ENCODE data around the gene WBP1.

WBP1 gene

GRCh38 chr2:74498500-74499266, 40.4 kb downstream of the WBP1 start:
- Histone ChIP-seq H3K9ac (ENCODE audit: low read depth, low read length, poor library complexity) (peak overlapping the region; percentile 77), H3K79me1 (ENCODE audit: low read depth, low read length) (no peaks in the 10 kb centered on the region), H3K4me2 (ENCODE audit: insufficient read depth, low read length, poor library complexity, severe bottlenecking) (peak overlapping the region; percentile 82), H3K4ac (ENCODE audit: low read length) (no peak overlapping the region), H2BK15ac (ENCODE audit: low read length) (peak overlapping the region; percentile 37), H3K9me3 (replicated peaks in 1 of 2; ENCODE audit: control insufficient read depth in 2 of 2, insufficient read depth in 1 of 2, low read depth in 1 of 2, low read length in 2 of 2) (no peaks in the 10 kb centered on the region), H3K4me1 (ENCODE audit: control insufficient read depth in 2 of 2, insufficient read depth in 1 of 2, low read depth in 1 of 2, low read length in 2 of 2) (peaks cover 16 to 21% of the 10 kb centered on the region in 2 donors), H3K18ac (ENCODE audit: low read length) (peak overlapping the region; percentile 83), H2BK12ac (ENCODE audit: low read length) (no peak overlapping the region), H3K23ac (ENCODE audit: low read depth, low read length, poor library complexity) (peak overlapping the region; percentile 99), H4K91ac (ENCODE audit: low read depth, low read length, poor library complexity) (peak overlapping the region; percentile 28), H3K27me3 (ENCODE audit: control insufficient read depth in 3 of 3, insufficient read depth in 3 of 3, low read depth in 1 of 3, low read length in 3 of 3) (peaks cover 52 to 82% (median 77%) of the 10 kb centered on the region in 3 experiments), H3K27ac (replicated peaks; ENCODE audit: low read length) (no peak overlapping the region), H3K36me3 (replicated peaks in 1 of 2; ENCODE audit: control insufficient read depth in 2 of 2, insufficient read depth in 2 of 2, low read length in 2 of 2) (peaks cover 3 to 9% of the 10 kb centered on the region in 2 donors), H2AK5ac (ENCODE audit: low read depth, low read length) (peak overlapping the region; percentile 89), H4K8ac (ENCODE audit: low read depth, low read length) (no peak overlapping the region), H3K4me3 (ENCODE audit: low read length in 2 of 2) (peak overlapping the region; percentile 41 to 64), H2BK5ac (ENCODE audit: low read length) (no peak overlapping the region), H2BK120ac (ENCODE audit: low read depth, low read length) (peak overlapping the region; percentile 49), H2AFZ (ENCODE audit: low read length) (peak overlapping the region; percentile 85), H3K14ac (ENCODE audit: low read length) (no peak overlapping the region)
- no peak for DNase-seq (ENCODE audit: low spot score)
- WGBS, 2 donors (ENCODE audit: extremely low coverage in 2 of 2, insufficient read length in 2 of 2, insufficient replicate concordance in 1 of 2): no CpG with 5 or more reads among the region's 41 CpGs

- peaks cover 16 to 21% of the 10 kb centered on the region in 2 donors for H3K4me1 ChIP-seq (ENCODE audit: control insufficient read depth in 2 of 2, insufficient read depth in 1 of 2, low read depth in 1 of 2, low read length in 2 of 2)
- peak within 1 kb of the TSS; percentile 41 to 64 for H3K4me3 ChIP-seq (ENCODE audit: low read length in 2 of 2)
- H3K14ac ChIP-seq (ENCODE audit: low read length): no peak within 1 kb of the TSS
- H2BK120ac ChIP-seq (ENCODE audit: low read depth, low read length): peak within 1 kb of the TSS; percentile 49
- H3K18ac ChIP-seq (ENCODE audit: low read length): peak within 1 kb of the TSS; percentile 83
- WGBS, 2 donors (ENCODE audit: extremely low coverage in 2 of 2, insufficient read length in 2 of 2, insufficient replicate concordance in 1 of 2): no CpG with 5 or more reads among the region's 65 CpGs
- no peak within 1 kb of the TSS for H3K27ac ChIP-seq (replicated peaks; ENCODE audit: low read length)
- H2BK15ac ChIP-seq (ENCODE audit: low read length): peak within 1 kb of the TSS; percentile 37
- H3K9me3 ChIP-seq (replicated peaks in 1 of 2; ENCODE audit: control insufficient read depth in 2 of 2, insufficient read depth in 1 of 2, low read depth in 1 of 2, low read length in 2 of 2): no peaks in the 10 kb centered on the region
- H3K4ac ChIP-seq (ENCODE audit: low read length): no peak within 1 kb of the TSS
- peaks cover 57 to 90% (median 83%) of the 10 kb centered on the region in 3 experiments for H3K27me3 ChIP-seq (ENCODE audit: control insufficient read depth in 3 of 3, insufficient read depth in 3 of 3, low read depth in 1 of 3, low read length in 3 of 3)
- peak within 1 kb of the TSS; percentile 89 for H2AK5ac ChIP-seq (ENCODE audit: low read depth, low read length)
- H2BK12ac ChIP-seq (ENCODE audit: low read length): no peak within 1 kb of the TSS
- no peak within 1 kb of the TSS for H4K8ac ChIP-seq (ENCODE audit: low read depth, low read length)
- H2BK5ac ChIP-seq (ENCODE audit: low read length): no peak within 1 kb of the TSS
- no peaks in the 10 kb centered on the region for H3K79me1 ChIP-seq (ENCODE audit: low read depth, low read length)
- H2AFZ ChIP-seq (ENCODE audit: low read length): peak within 1 kb of the TSS; percentile 85
- H3K9ac ChIP-seq (ENCODE audit: low read depth, low read length, poor library complexity): peak within 1 kb of the TSS; percentile 61
- DNase-seq (ENCODE audit: low spot score): no peak
- peak within 1 kb of the TSS; percentile 28 for H4K91ac ChIP-seq (ENCODE audit: low read depth, low read length, poor library complexity)
- peak within 1 kb of the TSS; percentile 99 for H3K23ac ChIP-seq (ENCODE audit: low read depth, low read length, poor library complexity)
- peak within 1 kb of the TSS; percentile 82 for H3K4me2 ChIP-seq (ENCODE audit: insufficient read depth, low read length, poor library complexity, severe bottlenecking)
- peaks cover 0 to 2% of the 10 kb centered on the region in 2 donors for H3K36me3 ChIP-seq (replicated peaks in 1 of 2; ENCODE audit: control insufficient read depth in 2 of 2, insufficient read depth in 2 of 2, low read length in 2 of 2)
Measured at GRCh38 chr2:74499267-74499939, 41.2 kb downstream of the WBP1 start, which contains the start of gene LBX2. Gene LBX2 (minus strand): TSS chr2:74499603. CDS start chr2:74499537, 66 bp downstream.

- no peak overlapping the region for H3K27ac ChIP-seq (replicated peaks; ENCODE audit: low read length)
- H4K8ac ChIP-seq (ENCODE audit: low read depth, low read length): no peak overlapping the region
- no peak overlapping the region for H2BK5ac ChIP-seq (ENCODE audit: low read length)
- H3K4me3 ChIP-seq (ENCODE audit: low read length in 2 of 2): peak overlapping the region in 1 of 2 donors; percentile 41
- peaks cover 57 to 96% (median 83%) of the 10 kb centered on the region in 3 experiments for H3K27me3 ChIP-seq (ENCODE audit: control insufficient read depth in 3 of 3, insufficient read depth in 3 of 3, low read depth in 1 of 3, low read length in 3 of 3)
- no peaks in the 10 kb centered on the region for H3K79me1 ChIP-seq (ENCODE audit: low read depth, low read length)
- H3K4me1 ChIP-seq (ENCODE audit: control insufficient read depth in 2 of 2, insufficient read depth in 1 of 2, low read depth in 1 of 2, low read length in 2 of 2): peaks cover 16 to 21% of the 10 kb centered on the region in 2 donors
- H3K9me3 ChIP-seq (replicated peaks in 1 of 2; ENCODE audit: control insufficient read depth in 2 of 2, insufficient read depth in 1 of 2, low read depth in 1 of 2, low read length in 2 of 2): no peaks in the 10 kb centered on the region
- WGBS, 2 donors (ENCODE audit: extremely low coverage in 2 of 2, insufficient read length in 2 of 2, insufficient replicate concordance in 1 of 2): no CpG with 5 or more reads among the region's 15 CpGs
- H3K23ac ChIP-seq (ENCODE audit: low read depth, low read length, poor library complexity): peak overlapping the region; percentile 44
- H3K4me2 ChIP-seq (ENCODE audit: insufficient read depth, low read length, poor library complexity, severe bottlenecking): peak overlapping the region; percentile 82
- peak overlapping the region; percentile 12 for H2AK5ac ChIP-seq (ENCODE audit: low read depth, low read length)
- peak overlapping the region; percentile 51 for H3K18ac ChIP-seq (ENCODE audit: low read length)
- H3K14ac ChIP-seq (ENCODE audit: low read length): no peak overlapping the region
- no peak for DNase-seq (ENCODE audit: low spot score)
- H3K4ac ChIP-seq (ENCODE audit: low read length): no peak overlapping the region
- H2BK120ac ChIP-seq (ENCODE audit: low read depth, low read length): no peak overlapping the region
- H3K9ac ChIP-seq (ENCODE audit: low read depth, low read length, poor library complexity): peak overlapping the region; percentile 13
- no peak overlapping the region for H2BK12ac ChIP-seq (ENCODE audit: low read length)
- H2AFZ ChIP-seq (ENCODE audit: low read length): peak overlapping the region; percentile 85
- H2BK15ac ChIP-seq (ENCODE audit: low read length): no peak overlapping the region
- H4K91ac ChIP-seq (ENCODE audit: low read depth, low read length, poor library complexity): no peak overlapping the region
- H3K36me3 ChIP-seq (replicated peaks in 1 of 2; ENCODE audit: control insufficient read depth in 2 of 2, insufficient read depth in 2 of 2, low read length in 2 of 2): peaks cover 0 to 6% of the 10 kb centered on the region in 2 donors
Measured at GRCh38 chr2:74499940-74500577, 41.8 kb downstream of the WBP1 start.

- no peak overlapping the region for H2BK12ac ChIP-seq (ENCODE audit: low read length)
- no peak overlapping the region for H4K91ac ChIP-seq (ENCODE audit: low read depth, low read length, poor library complexity)
- H2AFZ ChIP-seq (ENCODE audit: low read length): no peak overlapping the region
- H3K9me3 ChIP-seq (replicated peaks in 1 of 2; ENCODE audit: control insufficient read depth in 2 of 2, insufficient read depth in 1 of 2, low read depth in 1 of 2, low read length in 2 of 2): no peaks in the 10 kb centered on the region
- H3K36me3 ChIP-seq (replicated peaks in 1 of 2; ENCODE audit: control insufficient read depth in 2 of 2, insufficient read depth in 2 of 2, low read length in 2 of 2): peaks cover 2 to 11% of the 10 kb centered on the region in 2 donors
- no peak overlapping the region for H3K9ac ChIP-seq (ENCODE audit: low read depth, low read length, poor library complexity)
- DNase-seq (ENCODE audit: low spot score): no peak
- H3K14ac ChIP-seq (ENCODE audit: low read length): no peak overlapping the region
- no peak overlapping the region for H3K23ac ChIP-seq (ENCODE audit: low read depth, low read length, poor library complexity)
- peaks cover 57 to 100% (median 83%) of the 10 kb centered on the region in 3 experiments for H3K27me3 ChIP-seq (ENCODE audit: control insufficient read depth in 3 of 3, insufficient read depth in 3 of 3, low read depth in 1 of 3, low read length in 3 of 3)
- H4K8ac ChIP-seq (ENCODE audit: low read depth, low read length): no peak overlapping the region
- no peak overlapping the region for H3K18ac ChIP-seq (ENCODE audit: low read length)
- H3K4me2 ChIP-seq (ENCODE audit: insufficient read depth, low read length, poor library complexity, severe bottlenecking): no peak overlapping the region
- no peak overlapping the region for H3K4me3 ChIP-seq (ENCODE audit: low read length in 2 of 2)
- H2BK5ac ChIP-seq (ENCODE audit: low read length): no peak overlapping the region
- no peaks in the 10 kb centered on the region for H3K79me1 ChIP-seq (ENCODE audit: low read depth, low read length)
- H3K27ac ChIP-seq (replicated peaks; ENCODE audit: low read length): no peak overlapping the region
- H3K4ac ChIP-seq (ENCODE audit: low read length): no peak overlapping the region
- no peak overlapping the region for H2BK120ac ChIP-seq (ENCODE audit: low read depth, low read length)
- no peak overlapping the region for H2BK15ac ChIP-seq (ENCODE audit: low read length)
- H2AK5ac ChIP-seq (ENCODE audit: low read depth, low read length): peak overlapping the region; percentile 12
- peaks cover 16 to 21% of the 10 kb centered on the region in 2 donors for H3K4me1 ChIP-seq (ENCODE audit: control insufficient read depth in 2 of 2, insufficient read depth in 1 of 2, low read depth in 1 of 2, low read length in 2 of 2)
Measured at GRCh38 chr2:74500578-74500946, 42.3 kb downstream of the WBP1 start.
